ENCODE data around the gene SLC35E1.

- TF ChIP-seq CTCF (IDR thresholded peaks at IDR 0.05) (no peak), POLR2A (IDR thresholded peaks at IDR 0.05) (peak in 1 of 2 donors; percentile 70)
Measured at GRCh38 chr19:16572332-16573211, at the start of gene SLC35E1.

Data from heart left ventricle (tissue), 13 donors.